ENCODE measurements around the gene ANAPC7. TPM values are rescaled to one million over a fixed set of nuclear protein-coding genes. Genes with fewer than 3 reads are reported as not detected.

ANAPC7 gene
- total and polyA plus RNA-seq, 9 of the 15 experiments (the other 6 are each of a cell fraction or from before 2014, with no cell fraction given) = 46.7 to 158 (median 109) TPM

- ChIA-PET POLR2A (interaction anchor here (0.5 to 4.0 kb wide), 7 partner anchors 9 to 259 kb away, joined by 3 to 22 read pairs (median 3); no protein-coding TSS in a partner anchor), CTCF (ENCODE audit: low intra/inter-chr PET ratio) (no interaction called here)
- H3K9me3 ChIP-seq (replicated peaks; ENCODE audit: control insufficient read depth, insufficient read depth, low read depth, low read length) = no peaks in the 10 kb centered on the region
- H2AFZ ChIP-seq (ENCODE audit: low read depth, low read length) = no peak overlapping the region
- H4K20me1 ChIP-seq (replicated peaks; ENCODE audit: control insufficient read depth, insufficient read depth, low read length) = no peaks in the 10 kb centered on the region
- BruUV-seq (replicated peaks) = TSS peak; percentile 5
- H3K9me1 ChIP-seq (ENCODE audit: control insufficient read depth, insufficient read depth, low read length) = no peaks in the 10 kb centered on the region
- DNase-seq (ENCODE audit: extremely low read depth in 1 of 4, low spot score in 3 of 4) (no peak), FAIRE-seq (no peak), ATAC-seq (peak; percentile 58; the same call in 2 of the 3 replicates)
- no peaks in the 10 kb centered on the region for H3K4me1 ChIP-seq (replicated peaks in 1 of 2; ENCODE audit: control insufficient read depth in 2 of 2, insufficient read depth in 2 of 2, low read length in 2 of 2)
- H3K79me2 ChIP-seq (ENCODE audit: control insufficient read depth, insufficient read depth, low read length) = peaks cover 46% of the 10 kb centered on the region
- no peak overlapping the region for H3K4me3 ChIP-seq
- H3K36me3 ChIP-seq (ENCODE audit: control insufficient read depth, insufficient read depth, low read length) = peaks cover 97% of the 10 kb centered on the region
- H3K4me2 ChIP-seq (ENCODE audit: insufficient read depth, low read length) = no peak overlapping the region
- in situ Hi-C loops (cut with MboI) = no loop called here
- no peak overlapping the region for H3K27ac ChIP-seq (ENCODE audit: extremely low read depth, low read depth, low read length)
- H3K9ac ChIP-seq (ENCODE audit: insufficient read depth in 1 of 2, low read depth in 2 of 2, low read length in 2 of 2) = no peak overlapping the region
- intact Hi-C loops (cut with micrococcal nuclease) = no loop called here
- H3K27me3 ChIP-seq (ENCODE audit: control insufficient read depth in 2 of 2, insufficient read depth in 2 of 2, low read length in 2 of 2) = no peaks in the 10 kb centered on the region
- TF ChIP-seq, protein P1, sequence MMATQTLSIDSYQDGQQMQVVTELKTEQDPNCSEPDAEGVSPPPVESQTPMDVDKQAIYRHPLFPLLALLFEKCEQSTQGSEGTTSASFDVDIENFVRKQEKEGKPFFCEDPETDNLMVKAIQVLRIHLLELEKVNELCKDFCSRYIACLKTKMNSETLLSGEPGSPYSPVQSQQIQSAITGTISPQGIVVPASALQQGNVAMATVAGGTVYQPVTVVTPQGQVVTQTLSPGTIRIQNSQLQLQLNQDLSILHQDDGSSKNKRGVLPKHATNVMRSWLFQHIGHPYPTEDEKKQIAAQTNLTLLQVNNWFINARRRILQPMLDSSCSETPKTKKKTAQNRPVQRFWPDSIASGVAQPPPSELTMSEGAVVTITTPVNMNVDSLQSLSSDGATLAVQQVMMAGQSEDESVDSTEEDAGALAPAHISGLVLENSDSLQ (IDR thresholded peaks at IDR 0.05) = no peak
- TF ChIP-seq BRF2 (IDR thresholded peaks at IDR 0.05; ENCODE audit: borderline replicate concordance, insufficient read depth, insufficient read length) (no peak), ZNF407 (IDR thresholded peaks at IDR 0.05; ENCODE audit: low read depth) (no peak), PHB (CRISPR knock-in tag; IDR thresholded peaks at IDR 0.05) (no peak), SETDB1 (IDR thresholded peaks at IDR 0.05; ENCODE audit: low read length) (no peak), ZKSCAN1 (IDR thresholded peaks at IDR 0.05; ENCODE audit: low read depth, low read length) (no peak), NELFE (IDR thresholded peaks at IDR 0.05; ENCODE audit: insufficient read depth, insufficient read length) (no peak), ZNF408 (CRISPR knock-in tag; IDR thresholded peaks at IDR 0.05; ENCODE audit: low read depth) (no peak), POLR2G (IDR thresholded peaks at IDR 0.05; ENCODE audit: low read depth, low read length) (no peak)
- TF ChIP-seq, protein P2, sequence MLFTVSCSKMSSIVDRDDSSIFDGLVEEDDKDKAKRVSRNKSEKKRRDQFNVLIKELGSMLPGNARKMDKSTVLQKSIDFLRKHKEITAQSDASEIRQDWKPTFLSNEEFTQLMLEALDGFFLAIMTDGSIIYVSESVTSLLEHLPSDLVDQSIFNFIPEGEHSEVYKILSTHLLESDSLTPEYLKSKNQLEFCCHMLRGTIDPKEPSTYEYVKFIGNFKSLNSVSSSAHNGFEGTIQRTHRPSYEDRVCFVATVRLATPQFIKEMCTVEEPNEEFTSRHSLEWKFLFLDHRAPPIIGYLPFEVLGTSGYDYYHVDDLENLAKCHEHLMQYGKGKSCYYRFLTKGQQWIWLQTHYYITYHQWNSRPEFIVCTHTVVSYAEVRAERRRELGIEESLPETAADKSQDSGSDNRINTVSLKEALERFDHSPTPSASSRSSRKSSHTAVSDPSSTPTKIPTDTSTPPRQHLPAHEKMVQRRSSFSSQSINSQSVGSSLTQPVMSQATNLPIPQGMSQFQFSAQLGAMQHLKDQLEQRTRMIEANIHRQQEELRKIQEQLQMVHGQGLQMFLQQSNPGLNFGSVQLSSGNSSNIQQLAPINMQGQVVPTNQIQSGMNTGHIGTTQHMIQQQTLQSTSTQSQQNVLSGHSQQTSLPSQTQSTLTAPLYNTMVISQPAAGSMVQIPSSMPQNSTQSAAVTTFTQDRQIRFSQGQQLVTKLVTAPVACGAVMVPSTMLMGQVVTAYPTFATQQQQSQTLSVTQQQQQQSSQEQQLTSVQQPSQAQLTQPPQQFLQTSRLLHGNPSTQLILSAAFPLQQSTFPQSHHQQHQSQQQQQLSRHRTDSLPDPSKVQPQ (CRISPR knock-in tag; IDR thresholded peaks at IDR 0.05; ENCODE audit: borderline replicate concordance) = no peak
Observed at GRCh38 chr12:110330544-110330943, 73.0 kb downstream of the ANAPC7 start.
